HTERT RPE-1 (cell line): ENCODE data around the gene IPCEF1.

ENCODE experiments used
- in situ Hi-C: fragments of 300-500 bp; cut with MboI; formaldehyde crosslinking; loops from 4 replicates; pipeline ENCODE4 v1.14.3; 2020; ENCODE audit warnings: low sequenced_read_pairs

Gene IPCEF1

GRCh38 chr6:154377726-154378125 is 21.1 kb upstream of the IPCEF1 start:
- in situ Hi-C loops, result no loop called here

- in situ Hi-C loops, result no loop called here
Measured at GRCh38 chr6:154373971-154374370, 17.4 kb upstream of the IPCEF1 start.

- in situ Hi-C loops, result no loop called here
Measured at GRCh38 chr6:154371281-154371680, 14.7 kb upstream of the IPCEF1 start.

GRCh38 chr6:154370545-154370944 is 13.9 kb upstream of the IPCEF1 start:
- in situ Hi-C loops, result no loop called here

- in situ Hi-C loops, result no loop called here
Measured at GRCh38 chr6:154367839-154368695, 11.5 kb upstream of the IPCEF1 start.

GRCh38 chr6:154367336-154367735 is 10.7 kb upstream of the IPCEF1 start:
- in situ Hi-C loops, result no loop called here

GRCh38 chr6:154363821-154364220 is 7.2 kb upstream of the IPCEF1 start:
- in situ Hi-C loops, result no loop called here

- in situ Hi-C loops, result no loop called here
Measured at GRCh38 chr6:154361476-154361875, 4.9 kb upstream of the IPCEF1 start.

GRCh38 chr6:154360476-154360875 is 3.9 kb upstream of the IPCEF1 start:
- in situ Hi-C loops, result no loop called here

GRCh38 chr6:154359679-154360078 is 3.1 kb upstream of the IPCEF1 start:
- in situ Hi-C loops, result no loop called here

GRCh38 chr6:154359161-154359574 is 2.6 kb upstream of the IPCEF1 start:
- in situ Hi-C loops, result no loop called here

- in situ Hi-C loops, result no loop called here
Measured at GRCh38 chr6:154358019-154358545, 1.5 kb upstream of the IPCEF1 start.

GRCh38 chr6:154356113-154356512 is 490 bp downstream of the IPCEF1 start:
- in situ Hi-C loops, result no loop called here

GRCh38 chr6:154354265-154354777 is 2.3 kb downstream of the IPCEF1 start:
- in situ Hi-C loops, result no loop called here

- in situ Hi-C loops, result no loop called here
Measured at GRCh38 chr6:154353626-154354025, 3.0 kb downstream of the IPCEF1 start.

GRCh38 chr6:154352898-154353585 is 3.6 kb downstream of the IPCEF1 start:
- in situ Hi-C loops, result no loop called here

GRCh38 chr6:154350293-154350692 is 6.3 kb downstream of the IPCEF1 start:
- in situ Hi-C loops, result no loop called here

GRCh38 chr6:154347981-154348380 is 8.6 kb downstream of the IPCEF1 start:
- in situ Hi-C loops, result no loop called here

GRCh38 chr6:154345811-154346210 is 10.8 kb downstream of the IPCEF1 start:
- in situ Hi-C loops, result no loop called here

GRCh38 chr6:154343473-154344308 is 12.9 kb downstream of the IPCEF1 start:
- in situ Hi-C loops, result no loop called here

- in situ Hi-C loops, result no loop called here
Measured at GRCh38 chr6:154341871-154342270, 14.7 kb downstream of the IPCEF1 start.
